Peyer's patch (tissue), 4 donors: ENCODE results near the gene POU6F2. TPM values are rescaled to one million over a fixed set of nuclear protein-coding genes. Genes with fewer than 3 reads are reported as not detected.

ENCODE experiments used
- DNase-seq, 3 donors: peaks; one replicate each; pipeline ENCODE4 v3.0.0-alpha.2; 2017 to 2019
- H3K27ac ChIP-seq, 4 donors: fragments of 200-600 bp; sonication (generic); one replicate each; pipeline ENCODE4 v1.5.1; 2016 to 2019
- H3K27me3 ChIP-seq, 2 donors: fragments of 200-600 bp; sonication (generic); one replicate each; pipeline ENCODE4 v1.5.1; 2019
- H3K36me3 ChIP-seq, 3 donors: fragments of 200-600 bp; sonication (generic); one replicate each; pipeline ENCODE4 v1.5.1; 2016 to 2019
- H3K4me1 ChIP-seq, 4 donors: fragments of 200-600 bp; sonication (generic); one replicate each; pipeline ENCODE4 v1.5.1; 2016 to 2019
- H3K4me3 ChIP-seq, 4 donors: fragments of 200-600 bp; sonication (generic); 1 replicate in 3 of 4; 2 replicates in 1 of 4; pipeline ENCODE4 v1.5.1; 2016 to 2019; ENCODE audit warnings: mild to moderate bottlenecking in 1 of 4
- H3K9me3 ChIP-seq, 4 donors: fragments of 200-600 bp; sonication (generic); one replicate each; pipeline ENCODE4 v1.5.1; 2016 to 2019; ENCODE audit warnings: mild to moderate bottlenecking in 1 of 4
- CTCF ChIP-seq, 6 experiments: fragments of 450-650 bp in 4 of 6; fragments of 200-600 bp in 2 of 6; sonication (generic) in 1 of 6; IDR thresholded peaks; one replicate each; pipeline ENCODE4 v1.5.1; 2017 to 2019; ENCODE audit warnings: antibody characterized with exemption in 6 of 6, mild to moderate bottlenecking in 3 of 6, moderate library complexity in 1 of 6
- POLR2A ChIP-seq, 2 donors: fragments of 450-650 bp; IDR thresholded peaks; one replicate each; pipeline ENCODE4 v1.5.1; 2017; ENCODE audit warnings: antibody characterized with exemption in 2 of 2, mild to moderate bottlenecking in 2 of 2, moderate library complexity in 2 of 2
- total RNA-seq, 4 donors: library from RNA; depleted of rRNA; stranded (reverse); fragments of >200 nt; gene quantifications; one replicate each; pipeline ENCODE4 v1.1.0, GENCODE V29; 2016

Gene POU6F2
- total RNA-seq, 4 donors from 2014 or later: 0.80 to 1.3 (median 1.2) TPM; not detected in 1

GRCh38 chr7:39463252-39463651 is 485.5 kb downstream of the POU6F2 start:
- Histone ChIP-seq H3K27ac (no peak overlapping the region), H3K9me3 (no peaks in the 10 kb centered on the region), H3K4me1 (no peaks in the 10 kb centered on the region), H3K27me3 (no peaks in the 10 kb centered on the region), H3K4me3 (no peak overlapping the region), H3K36me3 (no peaks in the 10 kb centered on the region)
- TF ChIP-seq POLR2A (IDR thresholded peaks at IDR 0.05): no peak
- DNase-seq: no peak

DNA sequence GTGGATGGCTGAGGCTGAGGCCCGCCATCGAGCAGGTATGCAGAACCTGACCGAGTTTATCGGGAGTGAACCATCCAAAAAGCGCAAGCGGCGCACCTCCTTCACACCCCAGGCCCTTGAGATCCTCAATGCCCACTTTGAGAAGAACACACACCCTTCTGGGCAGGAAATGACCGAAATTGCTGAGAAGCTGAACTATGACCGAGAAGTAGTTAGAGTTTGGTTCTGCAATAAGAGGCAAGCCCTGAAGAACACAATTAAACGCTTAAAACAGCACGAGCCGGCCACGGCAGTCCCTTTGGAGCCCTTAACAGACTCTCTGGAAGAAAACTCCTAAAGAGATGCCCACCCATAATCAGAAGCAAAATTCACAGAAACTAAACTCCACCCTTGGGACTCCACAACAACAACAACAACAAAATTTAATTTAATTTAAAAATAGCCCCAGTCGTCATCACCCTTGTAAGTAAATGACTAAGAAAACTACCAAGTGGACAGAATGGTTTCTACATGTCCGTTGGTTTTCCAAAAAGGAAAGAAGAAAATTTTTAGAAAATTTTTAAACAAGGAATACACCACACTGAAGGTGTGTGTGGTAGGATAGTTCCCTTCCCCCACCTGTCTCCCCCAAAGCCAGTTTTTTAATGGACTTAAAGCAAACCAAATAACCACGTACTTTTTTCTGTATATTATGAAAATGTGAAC is 486.8 kb downstream of the POU6F2 start:
- TF ChIP-seq CTCF (IDR thresholded peaks at IDR 0.05) (no peak), POLR2A (IDR thresholded peaks at IDR 0.05) (no peak)
- Histone ChIP-seq H3K27ac (no peak overlapping the region), H3K9me3 (no peaks in the 10 kb centered on the region), H3K27me3 (no peaks in the 10 kb centered on the region), H3K4me3 (no peak overlapping the region), H3K4me1 (no peaks in the 10 kb centered on the region), H3K36me3 (no peaks in the 10 kb centered on the region)
- DNase-seq: no peak

DNA sequence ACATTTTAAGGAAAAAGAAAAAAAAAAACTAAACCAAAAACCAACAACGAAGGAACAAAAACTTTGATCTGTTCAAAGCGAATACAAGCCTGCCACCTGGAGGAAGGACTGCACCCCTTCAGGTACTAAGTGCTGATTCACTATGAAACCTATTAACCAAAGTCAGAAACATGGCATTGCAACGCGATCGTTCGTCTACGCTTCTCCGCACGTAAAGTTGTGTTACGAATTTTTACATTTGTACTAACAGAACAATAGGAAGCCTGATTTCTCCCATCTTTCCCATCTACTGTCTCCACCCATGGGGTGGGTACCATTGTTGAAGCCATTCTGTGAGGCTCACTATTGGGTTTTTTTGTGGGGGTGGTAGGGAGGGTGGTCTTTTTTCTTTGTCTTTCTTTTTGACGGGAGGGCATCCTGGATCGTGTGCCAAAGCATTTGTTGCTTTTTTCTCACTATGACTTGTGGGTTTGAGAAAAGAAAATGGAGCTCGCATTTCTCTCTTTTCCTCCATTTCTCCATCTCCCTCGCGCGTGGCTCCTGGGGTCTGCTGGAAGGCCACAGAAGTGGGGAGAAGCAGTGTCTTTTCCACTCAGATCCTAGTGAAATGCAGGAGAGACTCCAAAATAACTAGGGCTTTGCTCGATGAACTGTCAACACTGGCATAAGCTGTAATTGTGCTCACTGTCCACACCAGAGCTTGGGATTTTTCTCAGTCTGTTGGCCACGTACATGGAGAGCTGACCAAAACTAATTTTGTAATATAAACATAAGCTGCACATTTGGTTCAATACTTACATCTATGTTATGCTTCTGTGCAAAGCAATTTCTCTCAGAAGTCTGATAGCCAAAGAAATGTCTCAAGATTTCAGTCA is 487.6 kb downstream of the POU6F2 start:
- Histone ChIP-seq H3K9me3 (no peaks in the 10 kb centered on the region), H3K36me3 (no peaks in the 10 kb centered on the region), H3K4me3 (no peak overlapping the region), H3K4me1 (no peaks in the 10 kb centered on the region), H3K27me3 (no peaks in the 10 kb centered on the region), H3K27ac (no peak overlapping the region)
- peak in 1 of 3 donors; percentile 74 for DNase-seq
- TF ChIP-seq CTCF (IDR thresholded peaks at IDR 0.05): peak in 5 of 6 experiments; percentile 22 to 83 (median 76)
- no peak for TF ChIP-seq POLR2A (IDR thresholded peaks at IDR 0.05)

DNA sequence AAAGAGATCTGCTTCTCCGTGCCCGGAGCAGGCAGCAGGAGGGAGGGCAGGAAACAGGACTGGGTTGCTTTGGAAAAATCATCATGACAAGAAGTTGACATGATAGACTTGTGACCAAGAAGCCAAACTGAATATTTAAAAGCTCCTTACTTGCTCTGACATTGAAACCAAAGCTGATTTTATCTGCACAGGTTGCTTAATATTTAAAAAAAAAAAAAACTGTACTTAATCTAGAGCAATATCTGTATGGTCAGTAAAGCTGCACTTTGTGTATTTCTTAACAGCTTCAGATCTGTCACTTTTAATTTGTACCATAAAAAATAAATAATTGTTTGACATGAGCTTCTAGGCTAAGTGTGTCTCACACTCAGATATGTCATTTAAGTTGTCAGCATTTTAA is 490.6 kb downstream of the POU6F2 start:
- Histone ChIP-seq H3K36me3 (no peaks in the 10 kb centered on the region), H3K27me3 (no peaks in the 10 kb centered on the region), H3K27ac (no peak overlapping the region), H3K4me1 (no peaks in the 10 kb centered on the region), H3K4me3 (no peak overlapping the region), H3K9me3 (no peaks in the 10 kb centered on the region)
- TF ChIP-seq POLR2A (IDR thresholded peaks at IDR 0.05) (no peak), CTCF (IDR thresholded peaks at IDR 0.05) (no peak)
- DNase-seq: no peak

- Histone ChIP-seq H3K4me1 (no peaks in the 10 kb centered on the region), H3K27ac (no peak overlapping the region), H3K36me3 (no peaks in the 10 kb centered on the region), H3K4me3 (no peak overlapping the region), H3K27me3 (no peaks in the 10 kb centered on the region), H3K9me3 (no peaks in the 10 kb centered on the region)
- no peak for DNase-seq
- TF ChIP-seq POLR2A (IDR thresholded peaks at IDR 0.05) (no peak), CTCF (IDR thresholded peaks at IDR 0.05) (no peak)
Observed at GRCh38 chr7:39468808-39469374, 491.2 kb downstream of the POU6F2 start.

DNA sequence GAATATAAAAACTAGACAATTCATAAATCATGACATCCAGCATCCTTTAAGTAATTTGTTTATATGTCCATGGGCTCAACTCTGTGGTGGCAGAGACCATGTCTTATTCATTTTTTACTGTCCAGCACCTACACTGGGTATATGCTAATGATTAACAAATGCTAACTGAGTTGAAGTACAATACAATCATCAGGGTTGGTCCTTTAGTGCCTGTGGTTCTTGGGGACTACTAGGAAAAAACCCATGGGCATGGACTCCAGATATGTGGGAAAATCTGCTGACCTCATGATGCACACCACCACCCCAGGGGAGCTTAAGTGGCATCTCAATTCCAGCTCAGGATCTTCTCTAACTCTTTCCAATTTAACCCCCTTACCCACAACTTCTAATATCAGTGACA is 503.2 kb downstream of the POU6F2 start:
- H3K27ac ChIP-seq: no peak overlapping the region
- no peak for DNase-seq
- H3K9me3 ChIP-seq: no peaks in the 10 kb centered on the region
- TF ChIP-seq POLR2A (IDR thresholded peaks at IDR 0.05): no peak
- no peak for TF ChIP-seq CTCF (IDR thresholded peaks at IDR 0.05)
- H3K4me3 ChIP-seq: no peak overlapping the region
- H3K27me3 ChIP-seq: no peaks in the 10 kb centered on the region
- no peaks in the 10 kb centered on the region for H3K36me3 ChIP-seq
- no peaks in the 10 kb centered on the region for H3K4me1 ChIP-seq
